GM12873 (cell line): ENCODE data around the gene BCL7C.

ENCODE experiments used
- CTCF ChIP-seq: IDR thresholded peaks from 2 replicates; pipeline ENCODE4 v1.5.1; 2012; ENCODE audit warnings: low read depth, mild to moderate bottlenecking, moderate library complexity, low read length, control low read depth; ENCODE audit not compliant: insufficient read depth; ENCODE audit errors: missing control alignments

The BCL7C gene

GRCh38 chr16:30892670-30893416, 1.0 kb downstream of the BCL7C start:
- TF ChIP-seq CTCF = no peak

- no peak for TF ChIP-seq CTCF
These were observed 4.2 kb downstream of the BCL7C start for GRCh38 chr16:30889721-30890120.

GRCh38 chr16:30888856-30889499, 4.9 kb downstream of the BCL7C start:
- TF ChIP-seq CTCF = no peak

GRCh38 chr16:30887927-30888326, 6.0 kb downstream of the BCL7C start:
- TF ChIP-seq CTCF = no peak

GRCh38 chr16:30886145-30886544, 7.7 kb downstream of the BCL7C start:
- no peak for TF ChIP-seq CTCF

- TF ChIP-seq CTCF = no peak
These were observed 8.7 kb downstream of the BCL7C start for GRCh38 chr16:30885196-30885595.

- no peak for TF ChIP-seq CTCF
These were observed 9.1 kb downstream of the BCL7C start for GRCh38 chr16:30884760-30885159.
